G401 (cell line): ENCODE data around the gene LCE5A. TPM values are rescaled to one million over a fixed set of nuclear protein-coding genes. Genes with fewer than 3 reads are reported as not detected.
"Not testable (repeated sequence)": the region's sequence is repeated elsewhere in the genome, so short reads cannot be mapped to it uniquely, and the experiment has no call there.

Experiments used
- DNase-seq: peaks from one replicate; pipeline ENCODE4 v3.0.0-alpha.2; 2015; ENCODE audit warnings: low spot score
- in situ Hi-C: cut with HindIII; loops from 2 replicates; pipeline ENCODE4 v1.10.0; 2016; ENCODE audit warnings: low sequenced_read_pairs, mixed read lengths
- total RNA-seq: library from RNA; depleted of rRNA; stranded (reverse); fragments of >200 nt; shearing (Covaris generic); gene quantifications from 2 replicates; pipeline ENCODE4 v1.2.3, GENCODE V29; 2014; rRNA removed

The LCE5A gene
- total RNA-seq, 1 experiment from 2014 or later, result not detected

DNA sequence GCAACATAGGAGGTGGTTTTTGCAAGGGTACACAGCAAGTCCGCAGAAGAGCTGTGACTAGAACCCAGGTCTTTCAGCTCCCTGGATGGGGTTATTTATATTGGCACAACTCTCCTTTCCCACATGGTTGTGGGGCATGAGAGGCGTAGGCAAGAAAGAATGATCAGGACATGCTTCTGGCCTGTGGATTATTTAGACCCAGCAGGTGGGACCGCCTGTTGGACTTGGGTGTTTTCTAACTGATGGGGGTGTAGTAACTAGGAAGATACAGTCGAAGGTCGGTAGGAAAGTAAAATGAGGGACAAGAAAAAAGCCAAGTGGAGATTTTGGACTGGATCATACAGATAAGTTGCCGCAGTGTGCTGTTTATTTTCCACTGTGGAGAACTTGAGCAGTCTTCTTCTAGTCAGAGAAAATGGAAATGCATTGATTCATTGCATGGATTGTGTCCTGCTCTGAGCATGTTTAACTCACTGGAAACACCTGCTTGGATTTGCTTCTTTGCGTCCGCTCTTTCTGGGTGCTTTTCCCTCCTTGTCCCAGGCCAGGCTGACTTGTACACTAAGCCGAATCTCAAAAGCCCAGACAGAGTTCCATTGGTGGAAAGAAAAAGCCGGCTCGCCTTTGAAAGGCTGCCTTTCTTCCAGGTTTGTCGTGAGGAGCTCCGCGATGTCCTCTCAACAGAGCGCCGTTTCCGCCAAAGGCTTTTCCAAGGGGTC is 4.3 kb downstream of the LCE5A start:
- in situ Hi-C loops, result no loop called here
- no peak for DNase-seq

DNA sequence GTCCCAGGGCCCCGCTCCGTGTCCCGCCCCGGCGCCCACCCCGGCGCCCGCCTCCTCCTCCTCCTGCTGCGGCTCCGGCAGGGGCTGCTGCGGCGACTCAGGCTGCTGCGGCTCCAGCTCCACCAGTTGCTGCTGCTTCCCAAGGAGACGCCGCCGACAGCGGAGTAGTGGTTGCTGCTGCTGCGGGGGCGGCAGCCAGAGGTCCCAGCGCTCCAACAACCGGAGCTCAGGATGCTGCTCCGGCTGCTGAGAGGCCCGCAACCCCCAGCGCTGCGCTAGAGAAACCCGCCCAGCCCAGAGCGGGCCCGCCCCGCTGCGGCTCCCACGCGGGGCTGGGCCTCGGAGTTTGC is 4.8 kb downstream of the LCE5A start:
- in situ Hi-C loops, result no loop called here
- no peak for DNase-seq

DNA sequence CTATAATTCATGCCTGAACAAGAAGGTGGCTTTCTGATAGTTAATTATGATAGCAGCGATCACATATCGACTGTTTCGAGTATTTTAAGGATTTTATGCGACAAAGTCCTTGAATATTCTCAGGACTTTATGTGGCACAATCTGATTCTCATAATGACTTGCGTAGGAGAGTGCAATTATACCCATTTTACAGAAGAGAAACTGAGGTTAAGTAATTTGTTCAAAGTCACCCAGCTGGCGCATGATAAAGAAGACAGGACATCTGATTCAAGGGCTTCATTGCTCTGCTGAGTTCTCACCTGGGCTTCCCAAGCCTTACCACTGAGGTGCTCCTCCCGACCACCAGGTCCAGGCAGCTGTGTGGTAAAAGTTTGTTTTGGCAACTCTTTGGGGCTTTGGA is 5.5 kb downstream of the LCE5A start:
- DNase-seq, result no peak
- in situ Hi-C loops, result no loop called here

DNA sequence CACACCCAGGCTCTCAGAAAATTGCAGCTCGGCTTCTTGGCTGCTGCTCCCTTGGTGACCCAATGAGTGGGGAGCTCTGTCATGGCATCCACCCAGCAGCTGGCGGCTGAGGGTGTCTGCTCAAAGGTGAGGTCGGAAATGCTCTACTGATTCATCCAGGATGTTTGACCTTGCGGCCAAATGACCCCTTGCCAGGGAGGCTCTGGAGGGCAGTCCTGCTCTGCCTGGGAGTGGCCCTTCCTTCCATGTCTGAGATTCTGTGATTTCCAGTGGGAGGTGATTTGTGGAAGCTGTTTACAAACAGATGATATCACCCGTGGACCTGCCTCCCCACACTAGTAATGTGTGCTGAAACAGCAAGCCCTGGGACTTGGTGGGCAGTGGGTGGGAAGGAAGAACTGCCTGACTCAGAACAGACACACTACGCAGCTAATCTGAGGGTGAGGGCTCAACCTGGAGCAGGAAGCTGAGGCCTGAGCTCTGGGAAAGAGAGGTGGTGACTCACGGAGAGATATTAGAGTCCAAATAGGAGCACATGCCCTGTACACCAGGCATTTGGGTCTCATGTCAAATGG is 6.7 kb downstream of the LCE5A start:
- DNase-seq, result no peak
- in situ Hi-C loops, result no loop called here

DNA sequence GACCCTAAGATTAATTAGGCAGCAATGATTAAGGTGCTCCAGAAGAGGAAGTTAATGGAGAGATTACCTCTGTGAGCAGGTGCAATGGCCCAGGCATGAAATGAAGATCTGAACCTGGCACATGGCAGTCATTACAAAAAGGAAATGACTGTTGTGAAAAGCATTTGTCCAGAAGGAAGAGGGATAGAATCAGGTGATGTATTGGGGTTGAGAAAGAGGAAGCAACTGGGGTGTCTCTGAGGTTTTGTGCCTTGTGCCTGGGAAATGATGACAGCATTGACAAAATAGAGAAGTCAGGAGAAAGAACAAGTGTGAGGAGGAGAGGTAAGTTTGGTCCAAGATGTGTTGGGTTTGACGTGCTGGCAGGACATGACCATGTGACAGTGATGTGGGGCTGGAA is 9.2 kb downstream of the LCE5A start:
- no peak for DNase-seq
- in situ Hi-C loops, result no loop called here

DNA sequence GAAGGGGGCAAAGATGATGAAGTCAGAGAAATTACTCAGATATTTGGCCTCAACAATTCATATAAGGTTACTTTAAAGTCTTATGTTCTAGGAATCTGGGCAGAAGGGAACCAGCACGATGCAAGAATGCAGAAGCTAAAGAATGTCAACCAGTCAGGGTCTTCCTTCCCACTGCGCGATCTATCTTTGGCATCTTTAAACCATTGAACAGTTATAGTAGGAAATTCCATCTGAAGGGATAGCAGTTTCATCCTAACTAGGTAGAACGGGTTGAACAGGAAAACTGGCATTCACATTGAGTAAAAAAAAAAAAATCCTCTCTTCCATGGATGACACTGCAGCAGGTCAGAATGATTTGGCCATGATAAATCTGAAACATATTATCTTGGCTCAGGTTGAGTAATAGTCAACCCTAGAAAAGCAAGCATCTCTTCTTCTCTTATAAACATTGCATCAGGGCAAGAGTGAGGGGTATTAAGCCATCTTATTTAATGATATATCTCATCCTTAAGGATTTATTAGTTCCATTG is 10.0 kb downstream of the LCE5A start:
- DNase-seq, result no peak
- in situ Hi-C loops, result no loop called here

DNA sequence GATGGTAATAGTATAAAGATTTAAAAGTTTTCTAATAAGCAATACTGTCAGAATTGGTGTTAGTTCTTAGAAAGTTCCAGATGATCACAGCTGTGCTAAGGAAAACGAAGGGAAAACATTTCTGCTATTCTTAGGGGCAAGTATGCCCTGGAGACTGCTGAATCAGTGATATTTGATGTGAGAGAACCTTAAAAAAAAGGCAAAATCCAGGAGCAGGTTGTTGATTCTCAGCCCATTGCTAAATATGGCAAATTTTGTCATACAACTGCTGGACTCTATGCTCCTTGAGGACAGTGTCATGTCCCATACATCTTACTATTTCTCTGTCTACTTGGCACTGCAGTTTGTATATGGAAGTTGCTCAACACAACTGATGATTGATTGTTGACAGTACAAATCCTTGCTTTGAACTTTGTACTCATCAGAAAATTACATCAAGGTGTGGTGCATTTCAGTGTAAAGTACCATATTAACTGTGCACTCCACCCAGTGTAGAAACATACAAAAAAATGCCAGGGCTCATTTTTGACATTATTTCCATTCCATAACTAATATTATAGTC is 14.6 kb downstream of the LCE5A start:
- no peak for DNase-seq
- in situ Hi-C loops, result no loop called here

DNA sequence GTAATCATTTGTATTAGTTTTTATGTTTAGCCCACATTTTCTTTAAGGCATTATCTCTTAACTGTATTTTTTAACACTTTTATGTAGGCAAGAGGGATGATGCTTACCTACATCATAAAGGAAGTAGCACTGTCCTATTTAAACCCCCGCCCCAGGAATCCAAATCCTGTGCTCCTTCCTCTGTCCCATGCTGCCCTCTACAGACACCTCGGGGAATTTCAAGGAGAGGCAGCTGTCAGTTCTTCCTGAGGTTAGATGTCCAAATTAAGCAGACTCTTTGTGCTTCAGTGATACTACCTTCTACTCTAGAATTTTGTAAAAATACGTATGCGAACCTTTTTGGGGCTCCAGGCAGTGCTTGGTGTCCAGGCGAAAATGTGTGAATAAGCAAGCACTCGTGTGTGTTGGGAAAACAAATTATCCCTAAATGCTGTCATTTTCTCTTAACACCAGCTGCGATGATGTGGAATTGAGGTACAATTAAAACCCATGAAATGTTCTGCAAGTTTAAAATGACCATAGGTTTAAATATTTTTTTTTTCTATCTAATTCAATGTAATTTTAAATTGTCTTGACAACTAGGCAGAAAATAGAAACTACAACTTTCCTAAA is 22.8 kb downstream of the LCE5A start:
- in situ Hi-C loops, result no loop called here
- peak; percentile 10 for DNase-seq

DNA sequence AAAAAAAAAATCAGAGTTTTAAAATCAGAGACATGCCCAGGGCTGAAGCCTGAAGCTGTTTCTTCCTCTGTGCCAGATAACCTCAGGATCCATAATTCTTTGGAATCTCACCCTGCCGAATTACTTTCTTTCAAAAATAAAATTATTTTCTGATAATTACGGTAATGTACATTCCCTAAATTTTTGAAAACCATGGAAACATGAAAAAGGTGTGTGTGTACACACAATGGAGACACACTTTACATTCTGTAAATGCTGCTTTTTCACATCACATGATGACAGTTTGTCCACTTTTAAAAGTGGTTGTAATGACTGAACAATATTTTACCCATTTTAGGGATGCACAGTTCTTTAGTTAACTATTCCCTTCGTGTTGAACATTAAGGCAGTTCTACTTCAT is 25.2 kb downstream of the LCE5A start:
- DNase-seq, result no peak
- in situ Hi-C loops, result no loop called here

DNA sequence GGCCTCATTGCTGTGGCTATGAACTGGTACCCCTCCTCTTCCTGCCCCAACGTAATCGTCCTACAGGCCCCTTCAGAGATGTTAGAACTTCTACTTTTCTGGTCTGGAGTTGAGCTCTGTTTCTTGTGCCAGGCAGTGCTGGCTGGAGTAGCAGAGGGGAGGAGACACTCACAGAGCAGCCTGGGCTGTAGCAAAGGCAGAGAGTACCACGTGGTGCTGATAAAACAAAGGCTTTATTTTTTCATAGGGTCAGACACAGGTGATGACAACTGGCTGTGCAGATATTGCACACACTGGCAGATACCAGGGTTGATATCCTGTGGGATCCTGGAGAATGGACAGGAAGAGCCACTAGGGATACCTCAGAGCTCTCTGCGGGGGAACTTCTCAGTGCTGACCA is 26.9 kb downstream of the LCE5A start:
- in situ Hi-C loops, result no loop called here
- no peak for DNase-seq

DNA sequence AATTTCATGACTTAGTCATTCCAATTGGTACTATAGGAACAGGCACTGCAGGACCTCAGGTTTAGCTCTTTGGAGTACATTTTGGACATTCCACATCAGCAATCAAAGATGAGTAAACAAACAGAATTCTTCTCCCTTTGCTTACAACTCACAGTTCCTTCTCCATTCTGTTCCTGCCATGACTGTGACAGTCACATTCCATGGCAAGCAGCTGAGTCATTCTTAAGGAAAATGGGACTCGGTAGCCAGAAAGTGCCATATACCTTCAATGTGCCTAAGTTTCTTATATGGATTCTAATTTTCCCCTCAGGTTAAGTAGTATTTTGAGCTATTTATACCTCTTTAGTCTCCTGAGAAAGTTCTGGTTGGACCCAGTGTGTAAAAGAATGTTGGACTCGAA is 29.3 kb downstream of the LCE5A start:
- DNase-seq, result no peak
- in situ Hi-C loops, result no loop called here

DNA sequence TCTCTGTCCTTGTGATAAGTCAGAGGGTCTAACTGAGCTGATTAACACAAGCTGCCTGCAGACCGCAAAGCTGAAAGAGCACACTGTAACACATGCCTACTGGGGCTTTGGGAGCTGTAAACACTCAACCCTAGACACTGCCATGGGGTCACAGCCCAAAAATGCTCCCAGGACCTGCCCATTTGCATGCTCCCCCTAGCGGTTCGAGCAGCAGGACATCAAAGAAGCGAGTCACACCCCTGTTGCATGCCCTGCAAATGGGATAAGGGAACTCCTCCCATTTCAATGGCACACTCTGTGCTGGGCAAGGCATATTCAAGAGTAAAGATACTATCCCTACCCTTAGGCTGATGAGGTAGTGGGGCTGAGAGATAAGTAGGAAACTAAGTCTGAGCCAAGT is 33.2 kb downstream of the LCE5A start:
- in situ Hi-C loops, result no loop called here
- no peak for DNase-seq

DNA sequence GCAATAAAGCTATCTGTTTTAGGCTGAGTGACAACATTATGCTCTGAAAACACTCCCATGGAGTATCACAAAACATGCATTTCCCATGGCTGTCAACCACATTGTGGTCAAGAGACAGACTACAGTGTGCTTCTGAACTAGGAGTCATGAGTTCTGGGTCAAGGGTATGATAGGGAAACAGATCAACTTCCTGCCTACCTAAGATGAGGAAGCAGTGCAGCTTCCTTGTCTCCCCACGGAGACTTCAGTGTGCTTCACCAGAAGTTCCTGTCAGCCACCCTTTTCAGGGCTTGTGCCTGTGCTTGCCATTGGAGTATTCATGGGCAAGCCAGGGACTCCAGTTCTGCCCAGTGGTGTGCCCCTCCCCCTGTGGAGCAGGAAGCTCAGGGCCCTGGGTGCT is 36.1 kb downstream of the LCE5A start:
- in situ Hi-C loops, result no loop called here
- DNase-seq, result no peak

DNA sequence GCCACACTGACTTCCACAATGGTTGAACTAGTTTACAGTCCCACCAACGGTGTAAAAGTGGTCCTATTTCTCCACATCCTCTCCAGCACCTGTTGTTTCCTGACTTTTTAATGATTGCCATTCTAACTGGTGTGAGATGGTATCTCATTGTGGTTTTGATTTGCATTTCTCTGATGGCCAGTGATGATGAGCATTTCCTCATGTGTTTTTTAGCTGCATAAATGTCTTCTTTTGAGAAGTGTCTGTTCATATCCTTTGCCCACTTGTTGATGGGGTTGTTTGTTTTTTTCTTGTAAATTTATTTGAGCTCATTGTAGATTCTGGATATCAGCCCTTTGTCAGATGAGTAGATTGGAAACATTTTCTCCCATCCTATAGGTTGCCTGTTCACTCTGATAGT is 37.8 kb downstream of the LCE5A start:
- in situ Hi-C loops, DNase-seq: not testable (repeated sequence)

Other genes starting within 250 kb of the LCE5A start
- not detected in 2 replicates for gene FLG, start 185.6 kb upstream of the LCE5A start, total RNA-seq
- not detected in 2 replicates for gene FLG2, start 150.8 kb upstream of the LCE5A start, total RNA-seq
- not detected in 2 replicates for gene CRNN, start 96.5 kb upstream of the LCE5A start, total RNA-seq
- gene CRCT1, start 3.7 kb downstream of the LCE5A start, total RNA-seq, result not detected in 2 replicates
- not detected in 2 replicates for gene LCE3E, start 56.0 kb downstream of the LCE5A start, total RNA-seq
- not detected in 2 replicates for gene LCE3D, start 69.7 kb downstream of the LCE5A start, total RNA-seq
- not detected in 2 replicates for gene LCE3C, start 89.4 kb downstream of the LCE5A start, total RNA-seq
- gene LCE3B, start 103.0 kb downstream of the LCE5A start, total RNA-seq, result not detected in 2 replicates
- gene LCE3A, start 112.3 kb downstream of the LCE5A start, total RNA-seq, result not detected in 2 replicates
- not detected in 2 replicates for gene LCE2D, start 152.6 kb downstream of the LCE5A start, total RNA-seq
- gene LCE2C, start 164.5 kb downstream of the LCE5A start, total RNA-seq, result not detected in 2 replicates
- not detected in 2 replicates for gene LCE2B, start 175.3 kb downstream of the LCE5A start, total RNA-seq
- gene LCE2A, start 187.5 kb downstream of the LCE5A start, total RNA-seq, result not detected in 2 replicates
- not detected in 2 replicates for gene LCE4A, start 197.4 kb downstream of the LCE5A start, total RNA-seq
- gene KPRP, start 247.2 kb downstream of the LCE5A start, total RNA-seq, result not detected in 2 replicates